ENCODE measurements around the gene ITPRIP.

Gene ITPRIP

GRCh38 chr10:104340111-104340526, 1.9 kb upstream of the ITPRIP start:
- DNase-seq = no peak

DNA sequence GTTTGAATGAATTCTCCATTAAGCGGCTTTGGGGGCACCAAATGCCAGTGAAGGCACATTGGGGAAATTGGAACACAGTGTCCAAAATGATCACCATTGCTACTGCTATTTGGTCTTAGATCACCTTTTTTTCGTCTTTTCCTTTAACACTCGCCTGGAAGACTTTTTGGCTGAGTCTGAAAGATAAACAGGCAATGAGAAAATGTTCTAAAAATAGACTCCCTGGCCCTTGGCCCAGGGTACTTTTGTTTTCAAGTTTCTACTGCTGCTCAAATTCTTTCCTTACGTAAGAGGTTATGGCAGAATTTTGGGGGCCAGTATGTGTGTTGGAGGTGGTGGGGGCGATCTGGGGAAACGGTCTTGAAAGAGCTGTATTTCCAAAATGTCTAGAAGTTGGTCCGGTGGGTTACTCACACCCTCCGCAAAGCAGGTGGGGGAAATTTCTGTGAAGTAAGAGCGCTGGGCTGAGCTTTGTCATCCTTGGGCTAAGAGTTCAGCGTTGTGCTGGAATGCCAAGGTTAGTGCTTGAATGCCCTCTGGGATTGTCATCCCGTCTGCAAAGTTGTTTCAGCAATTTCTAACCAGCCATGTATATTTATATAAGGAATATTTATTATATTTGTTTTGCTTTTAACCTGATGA, 1.3 kb upstream of the ITPRIP start:
- no peak for DNase-seq

GRCh38 chr10:104337521-104337984, 712 bp downstream of the ITPRIP start:
- peak; percentile 19 for DNase-seq

- no peak for DNase-seq
These were observed 1.3 kb downstream of the ITPRIP start for GRCh38 chr10:104336821-104337467.

GRCh38 chr10:104334965-104335650, 3.2 kb downstream of the ITPRIP start:
- DNase-seq = peak; percentile 60

- DNase-seq = no peak
These were observed 3.7 kb downstream of the ITPRIP start for GRCh38 chr10:104334561-104334960.

DNA sequence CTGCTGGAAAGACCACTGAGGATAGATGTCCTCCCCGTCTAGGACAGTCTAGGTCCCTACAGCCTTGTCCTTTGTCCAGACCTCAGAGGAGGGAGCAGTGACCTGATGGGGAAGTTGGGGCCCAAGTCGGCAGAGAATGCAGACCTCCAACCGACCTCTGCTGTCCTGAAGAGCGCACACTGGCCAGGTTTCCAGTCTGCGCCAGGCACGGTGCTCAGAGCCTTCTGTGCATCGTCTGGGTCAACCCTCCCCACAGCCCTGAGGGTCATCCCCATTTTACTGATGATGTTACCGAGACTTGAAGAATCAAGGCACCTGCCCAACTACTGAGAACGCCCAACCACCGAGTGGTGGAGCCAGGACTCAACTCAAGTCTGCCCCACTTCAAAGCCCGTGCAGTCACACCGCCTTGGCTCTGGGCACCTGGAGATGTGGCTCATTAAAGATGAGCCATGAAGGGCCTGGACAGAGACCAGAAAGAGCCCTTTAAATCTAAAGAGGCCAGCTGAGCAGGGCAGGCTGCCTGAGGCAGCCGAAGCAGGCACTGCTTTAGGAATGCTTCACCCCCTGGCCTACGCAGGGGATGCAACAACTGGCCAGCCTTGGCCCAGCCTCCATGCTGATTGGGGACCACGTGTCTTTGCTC, 4.4 kb downstream of the ITPRIP start:
- DNase-seq = no peak

GRCh38 chr10:104333032-104333727, 5.1 kb downstream of the ITPRIP start:
- DNase-seq = no peak

- DNase-seq = no peak
These were observed 5.8 kb downstream of the ITPRIP start for GRCh38 chr10:104332243-104333031.

DNA sequence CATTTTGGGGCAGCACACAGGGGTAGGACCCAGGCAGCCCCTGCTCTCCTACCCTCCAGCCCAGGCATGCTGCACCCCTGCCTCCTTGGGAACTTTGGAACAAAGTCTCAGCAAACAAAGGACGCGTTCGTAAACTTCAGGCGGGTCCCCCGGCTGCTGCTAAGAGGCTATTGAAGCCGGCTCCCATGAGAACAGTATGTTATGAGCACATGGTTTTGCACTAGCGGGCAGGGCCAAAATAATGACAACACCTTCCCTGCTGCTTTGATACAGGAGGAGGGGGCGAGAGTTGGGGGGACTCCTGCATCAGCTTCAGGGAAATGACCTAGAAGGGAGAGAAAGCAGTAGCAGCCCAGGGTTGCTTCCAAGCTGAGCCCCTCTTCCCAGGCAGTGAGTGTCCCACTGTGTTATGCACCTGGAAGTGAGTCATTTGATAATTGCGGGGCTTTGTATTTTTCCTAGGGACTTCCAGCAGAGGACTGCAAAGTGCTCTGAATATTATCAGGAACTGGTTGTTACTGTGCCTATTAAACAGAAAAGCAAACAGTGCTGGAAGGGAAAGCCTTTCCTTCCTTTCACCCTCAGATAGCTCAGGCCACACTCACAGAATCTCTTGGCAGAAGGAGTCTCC, 6.9 kb downstream of the ITPRIP start:
- DNase-seq = no peak

DNA sequence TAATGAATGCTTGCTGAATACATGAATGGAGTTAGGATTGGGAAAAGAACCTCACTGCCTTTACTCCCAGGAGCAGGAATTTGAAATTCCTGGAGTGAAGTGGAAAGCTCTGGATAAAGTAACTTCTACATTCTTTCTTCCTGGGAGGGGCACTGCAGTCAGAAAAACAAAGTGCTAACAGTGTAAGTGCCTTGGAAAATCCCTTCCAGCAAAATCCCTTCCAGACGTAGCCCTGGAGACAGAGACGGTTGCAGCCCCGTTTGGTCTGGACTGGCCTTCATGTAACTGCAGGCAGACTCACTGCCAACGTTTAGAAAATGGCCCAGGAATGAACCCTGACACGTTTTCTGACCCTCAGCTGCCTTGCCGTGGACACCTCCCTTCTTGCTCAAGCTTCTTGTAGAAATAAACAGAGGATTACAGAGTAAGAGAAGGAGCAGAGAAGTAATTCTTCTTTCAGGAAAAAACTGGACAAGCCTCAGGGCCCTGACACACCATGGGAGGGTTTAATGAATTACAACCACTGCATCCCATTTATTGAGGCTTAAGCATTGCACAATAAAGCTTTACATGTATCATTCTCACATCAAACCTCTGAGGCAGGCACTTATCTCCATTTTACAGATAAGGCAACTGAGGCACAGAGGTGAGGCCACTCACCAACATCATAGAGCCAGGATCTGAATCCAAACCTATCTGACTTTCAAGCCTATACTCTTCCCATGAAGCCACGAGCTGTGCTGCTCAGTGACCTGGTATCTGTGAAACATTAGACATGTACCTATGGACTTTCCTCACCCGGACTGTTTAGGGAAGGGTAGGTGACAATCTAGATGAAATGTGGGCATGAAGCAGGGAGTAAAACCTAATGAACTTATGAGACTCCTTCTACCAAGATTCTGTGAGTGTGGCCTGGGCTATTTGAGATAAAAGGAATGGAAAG, 7.8 kb downstream of the ITPRIP start:
- no peak for DNase-seq

- no peak for DNase-seq
These were observed 8.5 kb downstream of the ITPRIP start for GRCh38 chr10:104329735-104330134.

- no peak for DNase-seq
These were observed 9.2 kb downstream of the ITPRIP start for GRCh38 chr10:104328896-104329710.

DNA sequence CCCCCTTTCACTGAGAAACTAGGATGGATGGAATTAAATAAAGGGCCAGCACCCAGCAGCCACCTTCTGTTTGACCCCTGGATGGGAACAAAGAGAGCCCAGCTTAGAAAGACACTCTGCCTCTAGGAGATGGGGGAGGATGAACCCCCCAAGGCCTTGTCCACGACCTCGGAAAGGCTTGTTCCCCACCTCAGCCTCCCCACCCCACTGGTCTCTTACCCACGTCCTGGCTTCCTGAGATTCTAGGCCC, 9.7 kb downstream of the ITPRIP start:
- no peak for DNase-seq

- no peak for DNase-seq
These were observed 10.3 kb downstream of the ITPRIP start for GRCh38 chr10:104327745-104328645.

GRCh38 chr10:104326991-104327610, 11.2 kb downstream of the ITPRIP start:
- no peak for DNase-seq

DNA sequence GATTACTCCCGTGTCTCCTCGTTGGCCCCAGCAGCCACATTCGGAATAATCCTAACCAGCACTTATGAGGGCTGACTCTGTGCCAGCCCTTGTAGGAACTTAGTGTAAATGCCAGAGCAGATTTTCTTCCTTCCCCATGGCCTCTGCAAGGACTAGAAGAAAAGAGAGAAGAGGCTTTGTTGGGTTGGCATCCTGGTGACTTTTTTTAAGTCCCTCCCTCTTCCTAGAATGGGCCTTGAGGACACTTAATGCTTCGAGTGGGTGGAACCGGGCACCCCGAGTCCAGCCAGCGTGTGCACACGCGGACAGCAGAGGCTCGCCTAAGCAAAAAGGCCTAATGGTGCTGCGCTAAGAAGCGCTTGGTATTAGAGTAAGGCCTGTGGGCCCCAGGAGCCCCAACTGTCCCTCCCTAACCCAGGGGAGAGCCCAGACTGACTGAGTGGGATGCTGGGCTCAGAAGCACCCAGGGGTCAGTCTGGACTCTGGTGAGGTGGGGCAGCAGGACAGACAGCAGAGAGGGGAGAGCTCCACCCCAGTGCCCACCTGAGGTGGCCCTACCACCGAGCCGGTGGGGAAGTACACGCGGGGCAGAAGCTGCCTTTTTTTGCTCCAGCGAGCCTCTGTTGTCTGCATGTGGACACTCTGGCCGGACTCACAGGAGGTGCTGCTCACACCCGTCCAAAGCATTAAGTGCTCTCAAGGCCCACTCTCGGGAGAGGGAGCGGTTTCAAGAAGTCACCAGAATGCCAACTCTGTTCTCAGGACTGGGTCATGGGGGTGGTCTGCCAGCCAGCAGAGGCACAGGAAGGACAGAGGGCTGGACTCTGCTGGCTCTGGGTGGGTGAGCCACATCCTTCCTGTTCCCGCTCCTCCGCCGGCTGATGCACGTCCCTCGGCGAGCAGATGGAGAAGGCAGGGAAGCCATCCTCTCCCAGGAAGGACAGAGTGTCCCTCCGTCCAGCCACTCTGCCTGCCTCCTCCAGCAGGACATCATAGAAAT, 12.5 kb downstream of the ITPRIP start:
- DNase-seq = no peak
